Thyroid gland (tissue), 4 donors: Measurements from ENCODE around the gene ZC2HC1B.

Source experiments
- CTCF ChIP-seq, 6 experiments: fragments of 200-600 bp in 3 of 6; fragments of 450-650 bp in 3 of 6; sonication (generic) in 3 of 6; IDR thresholded peaks; one replicate each; pipeline ENCODE4 v1.5.1; 2016 to 2019; ENCODE audit warnings: antibody characterized with exemption in 6 of 6, mild to moderate bottlenecking in 2 of 6, inconsistent platforms in 1 of 6, moderate library complexity in 1 of 6
- POLR2A ChIP-seq, 2 donors: fragments of 450-650 bp; IDR thresholded peaks; one replicate each; pipeline ENCODE4 v1.6.1; 2017; ENCODE audit warnings: antibody characterized with exemption in 2 of 2, mild to moderate bottlenecking in 2 of 2, moderate library complexity in 1 of 2

GRCh38 chr6:143961066-143961465 lies 96.8 kb downstream of the ZC2HC1B start:
- TF ChIP-seq CTCF (IDR thresholded peaks at IDR 0.05) (no peak), POLR2A (IDR thresholded peaks at IDR 0.05) (no peak)
